K562 (cell line): ENCODE data around the gene ALG9. TPM values are rescaled to one million over a fixed set of nuclear protein-coding genes. Genes with fewer than 3 reads are reported as not detected.
A peak's percentile ranks its signal among the peaks of the same experiment; 100 is the strongest.

Experiments
- BMI1 ChIP-seq: fragments of 150-350 bp; IDR thresholded peaks from 2 replicates; pipeline ENCODE4 v1.6.1; 2014; ENCODE audit warnings: low read length
- CGGBP1 ChIP-seq: fragments of 250-450 bp; sonication (Bioruptor Pico); IDR thresholded peaks from 2 replicates; pipeline ENCODE4 v1.9.0; 2021; ENCODE audit warnings: mild to moderate bottlenecking
- CREM ChIP-seq: IDR thresholded peaks from 2 replicates; pipeline ENCODE4 v1.6.1; 2014; ENCODE audit warnings: antibody characterized with exemption, low read depth
- E2F1 ChIP-seq: sonication (generic); formaldehyde crosslinking; IDR thresholded peaks from 2 replicates; pipeline ENCODE4 v1.8.1; 2023; ENCODE audit warnings: mild to moderate bottlenecking, missing genetic modification reagents, moderate library complexity
- EWSR1 ChIP-seq: fragments of 450-650 bp; IDR thresholded peaks from 2 replicates; pipeline ENCODE4 v1.6.1; 2018; ENCODE audit warnings: borderline replicate concordance, mild to moderate bottlenecking, low read depth, moderate library complexity; ENCODE audit not compliant: partially characterized antibody
- FOXA3 ChIP-seq, 2 experiments: fragments of 450-650 bp in 1 of 2; sonication (generic) in 1 of 2; formaldehyde crosslinking; IDR thresholded peaks in 1 of 2; conservative IDR thresholded peaks in 1 of 2; 2 replicates each; pipeline versions ENCODE4 v1.4.0 to v1.8.0; 2020 to 2022; ENCODE audit warnings: mild to moderate bottlenecking in 2 of 2, missing genetic modification reagents in 1 of 2
- GMEB1 ChIP-seq: fragments of 250-450 bp; sonication (Bioruptor Pico); IDR thresholded peaks from 2 replicates; pipeline ENCODE4 v1.4.0; 2020; ENCODE audit warnings: mild to moderate bottlenecking
- GTF2F1 ChIP-seq: IDR thresholded peaks from 2 replicates; pipeline ENCODE4 v1.6.1; 2011; ENCODE audit warnings: low read depth, low read length, improper control_type of control experiment
- MECOM ChIP-seq: fragments of 250-450 bp; sonication (Bioruptor Pico); IDR thresholded peaks from 2 replicates; pipeline ENCODE4 v1.8.0; 2022; ENCODE audit warnings: inconsistent platforms
- MTF1 ChIP-seq: fragments of 250-450 bp; sonication (Bioruptor Pico); IDR thresholded peaks from 2 replicates; pipeline ENCODE4 v1.9.0; 2021; ENCODE audit warnings: moderate library complexity, mild to moderate bottlenecking, inconsistent platforms, borderline replicate concordance
- NFIX ChIP-seq: fragments of 250-450 bp; sonication (Bioruptor Pico); IDR thresholded peaks from 2 replicates; pipeline ENCODE4 v1.4.0; 2020; ENCODE audit warnings: low read depth, mild to moderate bottlenecking, moderate library complexity
- NR0B1 ChIP-seq: fragments of 450-650 bp; IDR thresholded peaks from one replicate; pipeline ENCODE4 v1.6.1; 2018; ENCODE audit warnings: mild to moderate bottlenecking, moderate library complexity; ENCODE audit not compliant: partially characterized antibody
- NR2F6 ChIP-seq: fragments of 450-650 bp; formaldehyde crosslinking; IDR thresholded peaks from 2 replicates; pipeline ENCODE4 v1.4.0; 2020; ENCODE audit warnings: mild to moderate bottlenecking
- PKNOX1 ChIP-seq: fragments of 450-650 bp; IDR thresholded peaks from 2 replicates; pipeline ENCODE4 v1.6.1; 2016
- PREB ChIP-seq: sonication (generic); formaldehyde crosslinking; IDR thresholded peaks from 2 replicates; pipeline ENCODE4 v1.8.1; 2023; ENCODE audit warnings: mild to moderate bottlenecking, missing genetic modification reagents
- SAP30 ChIP-seq: fragments of 200-600 bp; sonication (generic); IDR thresholded peaks from 2 replicates; pipeline ENCODE4 v1.6.1; 2012; ENCODE audit warnings: borderline replicate concordance, low read depth, mild to moderate bottlenecking, moderate library complexity, low read length, control low read depth, inconsistent platforms; ENCODE audit not compliant: insufficient read depth, poor library complexity, severe bottlenecking
- SMAD1 ChIP-seq: fragments of 150-350 bp; IDR thresholded peaks from 2 replicates; pipeline ENCODE4 v1.6.1; 2014; ENCODE audit warnings: low read length, low read depth; ENCODE audit not compliant: partially characterized antibody
- SREBF2 ChIP-seq: sonication (generic); formaldehyde crosslinking; IDR thresholded peaks from 2 replicates; pipeline ENCODE4 v1.4.0; 2020; ENCODE audit warnings: mild to moderate bottlenecking, missing genetic modification reagents
- TAL1 ChIP-seq: fragments of 450-650 bp; IDR thresholded peaks from 2 replicates; pipeline ENCODE4 v1.6.1; 2016; ENCODE audit warnings: mild to moderate bottlenecking
- ZNF124 ChIP-seq: sonication (generic); formaldehyde crosslinking; IDR thresholded peaks from 2 replicates; pipeline ENCODE4 v1.8.1; 2022; ENCODE audit warnings: missing genetic modification reagents
- polyA plus RNA-seq, 8 experiments: library from polyadenylated mRNA; depleted of rRNA in 4 of 8; stranded (reverse) in 5 of 8; unstranded in 3 of 8; fragments of >200 nt; fragmentation: Nextera tagmentation in 2 of 8; fragmentation: Illumina TruSeq in 1 of 8; extraction: Ambion mirVana in 2 of 8; extraction: Trizol in 1 of 8; gene quantifications; 2 replicates each; pipeline versions ENCODE4 v1.2.1 to v1.2.3, GENCODE V29; 2011 to 2014; ENCODE audit warnings: inconsistent platforms in 1 of 8, missing spikeins in 1 of 8
- total RNA-seq, 7 experiments: library from RNA; depleted of rRNA in 6 of 7; stranded (reverse); fragments of >200 nt in 6 of 7; fragmentation: Illumina TruSeq in 2 of 7; extraction: Trizol in 2 of 7; gene quantifications; 2 replicates each; pipeline versions ENCODE4 v1.2.1 to v1.2.3, GENCODE V29; 2011 to 2021; ENCODE audit warnings: low replicate concordance in 1 of 7

Gene ALG9
- total and polyA plus RNA-seq, 9 of the 15 experiments (the other 6 are each of a cell fraction or from before 2014, with no cell fraction given): 11.5 to 40.5 (median 24.9) TPM

- 0 out of 2 replicates have a peak, but pooled peaks have one; percentile 2 for TF ChIP-seq TAL1
- no peak for TF ChIP-seq EWSR1
- no peak for TF ChIP-seq MTF1 (CRISPR knock-in tag)
- TF ChIP-seq PKNOX1: peak; percentile 75
- TF ChIP-seq FOXA3 (CRISPR knock-in tag; conservative IDR thresholded peaks at IDR 0.05 in 1 of 2, IDR thresholded peaks at IDR 0.05 in 1 of 2): peak in 1 of 2 experiments; percentile 12; a peak in 1 of 4 replicates
- TF ChIP-seq SAP30: peak; percentile 88
- TF ChIP-seq NR2F6 (CRISPR knock-in tag): no peak
- peak; percentile 36 for TF ChIP-seq SMAD1
- TF ChIP-seq NFIX (CRISPR knock-in tag): no peak
- no peak for TF ChIP-seq MECOM (CRISPR knock-in tag)
- no peak for TF ChIP-seq SREBF2 (CRISPR knock-in tag)
- TF ChIP-seq E2F1 (CRISPR knock-in tag): no peak
- peak; percentile 31; the same call in 1 of the 2 replicates for TF ChIP-seq CGGBP1
- TF ChIP-seq NR0B1: no peak
- TF ChIP-seq GMEB1: no peak
- no peak for TF ChIP-seq ZNF124 (CRISPR knock-in tag)
- peak; percentile 99 for TF ChIP-seq CREM
- TF ChIP-seq BMI1: no peak
- no peak for TF ChIP-seq GTF2F1
- TF ChIP-seq PREB (CRISPR knock-in tag): no peak
These were observed 7.7 kb upstream of the ALG9 start, which contains the start of the genes CFAP68 and FDXACB1 (continued) for GRCh38 chr11:111878849-111879636.
